Neural progenitor cell (in vitro differentiated cells): Measurements from ENCODE around the gene PRKCE. TPM values are rescaled to one million over a fixed set of nuclear protein-coding genes. Genes with fewer than 3 reads are reported as not detected.

Source experiments
- DNase-seq: peaks from one replicate; pipeline ENCODE4 v3.0.0-alpha.2; 2016; ENCODE audit warnings: low spot score
- H2AFZ ChIP-seq: fragments of 200-600 bp; sonication (generic); replicated peaks from 2 replicates; pipeline ENCODE4 v1.6.1; 2016; ENCODE audit warnings: antibody characterized with exemption
- H3F3A ChIP-seq: fragments of 200-600 bp; sonication (generic); 2 replicates; pipeline ENCODE4 v1.6.1; 2016; ENCODE audit warnings: antibody characterized with exemption, low read depth
- H3K27ac ChIP-seq: fragments of 200-600 bp; sonication (generic); 2 replicates; pipeline ENCODE4 v1.5.1; 2016; ENCODE audit warnings: mild to moderate bottlenecking
- H3K27me3 ChIP-seq: fragments of 200-600 bp; sonication (generic); 2 replicates; pipeline ENCODE4 v1.6.1; 2016; ENCODE audit warnings: mild to moderate bottlenecking, moderate library complexity
- H3K36me3 ChIP-seq: fragments of 200-600 bp; sonication (generic); 2 replicates; pipeline ENCODE4 v1.5.1; 2016
- H3K4me1 ChIP-seq: fragments of 200-600 bp; sonication (generic); 2 replicates; pipeline ENCODE4 v1.6.1; 2016; ENCODE audit warnings: mixed run types
- H3K4me2 ChIP-seq: fragments of 200-600 bp; sonication (generic); 2 replicates; pipeline ENCODE4 v1.6.1; 2016
- H3K4me3 ChIP-seq: fragments of 200-600 bp; sonication (generic); 2 replicates; pipeline ENCODE4 v1.5.1; 2016
- H3K79me2 ChIP-seq: fragments of 200-600 bp; sonication (generic); 2 replicates; pipeline ENCODE4 v1.6.1; 2016; ENCODE audit warnings: low read depth
- H3K9ac ChIP-seq: fragments of 200-600 bp; sonication (generic); 2 replicates; pipeline ENCODE4 v1.6.1; 2016
- H3K9me3 ChIP-seq: fragments of 200-600 bp; sonication (generic); 2 replicates; pipeline ENCODE4 v1.5.1; 2016; ENCODE audit warnings: low read depth
- H4K20me1 ChIP-seq: fragments of 200-600 bp; sonication (generic); 2 replicates; pipeline ENCODE4 v1.6.1; 2016; ENCODE audit warnings: low read depth
- H3K27ac Mint-ChIP-seq: 3 replicates; pipeline ENCODE4 v1.8.0; 2021; ENCODE audit warnings: mixed read lengths
- H3K27me3 Mint-ChIP-seq: 2 replicates; pipeline ENCODE4 v1.8.0; 2022; ENCODE audit warnings: low read depth, mild to moderate bottlenecking, inconsistent platforms, moderate library complexity, mixed read lengths; ENCODE audit not compliant: insufficient read depth
- H3K36me3 Mint-ChIP-seq: 3 replicates; pipeline ENCODE4 v1.8.0; 2021; ENCODE audit warnings: mixed read lengths
- H3K4me1 Mint-ChIP-seq: 3 replicates; pipeline ENCODE4 v1.8.0; 2021; ENCODE audit warnings: mixed read lengths
- H3K4me3 Mint-ChIP-seq: 3 replicates; pipeline ENCODE4 v1.8.0; 2021; ENCODE audit warnings: mild to moderate bottlenecking, moderate library complexity, mixed read lengths
- H3K9me3 Mint-ChIP-seq: 3 replicates; pipeline ENCODE4 v1.8.0; 2020; ENCODE audit warnings: mixed read lengths
- CTCF ChIP-seq: fragments of 200-600 bp; sonication (generic); IDR thresholded peaks from 2 replicates; pipeline ENCODE4 v1.5.1; 2017; ENCODE audit warnings: antibody characterized with exemption, mild to moderate bottlenecking
- EZH2 ChIP-seq: fragments of 200-600 bp; sonication (generic); IDR thresholded peaks from 2 replicates; pipeline ENCODE4 v1.6.1; 2017; ENCODE audit warnings: antibody characterized with exemption, mild to moderate bottlenecking, moderate library complexity
- EZH2phosphoT487 ChIP-seq: fragments of 200-600 bp; sonication (generic); IDR thresholded peaks from 2 replicates; pipeline ENCODE4 v1.6.1; 2017; ENCODE audit warnings: antibody characterized with exemption
- total RNA-seq: library from RNA; depleted of rRNA; stranded (reverse); fragments of >200 nt; gene quantifications from 2 replicates; pipeline ENCODE4 v1.2.3, GENCODE V29; 2015; ENCODE audit warnings: low replicate concordance

Gene PRKCE
- total RNA-seq, 1 donor from 2014 or later = 4.1 TPM

DNA sequence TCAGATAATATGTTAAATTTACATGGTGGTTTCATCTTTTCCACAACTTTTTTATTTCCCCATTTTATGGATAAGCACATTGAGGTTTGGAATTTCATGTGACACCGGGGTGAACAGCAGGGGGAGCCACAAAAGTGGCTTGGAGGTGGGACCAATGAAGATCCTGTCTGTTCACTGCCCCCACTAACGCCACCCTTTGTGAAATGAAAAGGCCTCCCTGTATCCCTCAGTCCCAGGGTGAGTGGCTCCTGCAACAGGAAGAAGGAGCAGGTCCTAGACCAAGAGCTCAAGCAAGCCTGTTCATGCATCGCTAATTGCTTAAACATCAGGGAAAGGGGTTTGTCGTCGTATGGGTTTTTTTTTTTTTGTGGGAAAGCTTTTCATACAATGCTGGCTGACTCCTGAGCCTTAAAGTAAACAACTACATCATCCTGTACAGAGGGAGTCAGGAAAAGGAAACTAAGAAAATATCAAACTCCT lies 377.9 kb downstream of the PRKCE start:
- H3K4me1 Mint-ChIP-seq = peaks cover 4% of the 10 kb centered on the region
- peaks cover 2% of the 10 kb centered on the region for H3K36me3 Mint-ChIP-seq
- Histone ChIP-seq H2AFZ (no peak overlapping the region), H3K9ac (no peak overlapping the region), H3K4me3 (no peak overlapping the region), H3F3A (peaks cover 7% of the 10 kb centered on the region), H3K27ac (no peak overlapping the region), H4K20me1 (no peaks in the 10 kb centered on the region), H3K27me3 (no peaks in the 10 kb centered on the region), H3K4me1 (peaks cover 11% of the 10 kb centered on the region), H3K4me2 (peak overlapping the region; percentile 9), H3K79me2 (no peaks in the 10 kb centered on the region), H3K9me3 (no peaks in the 10 kb centered on the region), H3K36me3 (no peaks in the 10 kb centered on the region)
- TF ChIP-seq EZH2phosphoT487 (no peak), CTCF (peak; percentile 37)
- H3K27me3 Mint-ChIP-seq = peaks cover 4% of the 10 kb centered on the region
- no peak overlapping the region for H3K4me3 Mint-ChIP-seq
- peak; percentile 37 for DNase-seq
- H3K9me3 Mint-ChIP-seq = no peaks in the 10 kb centered on the region
- H3K27ac Mint-ChIP-seq = no peak overlapping the region

DNA sequence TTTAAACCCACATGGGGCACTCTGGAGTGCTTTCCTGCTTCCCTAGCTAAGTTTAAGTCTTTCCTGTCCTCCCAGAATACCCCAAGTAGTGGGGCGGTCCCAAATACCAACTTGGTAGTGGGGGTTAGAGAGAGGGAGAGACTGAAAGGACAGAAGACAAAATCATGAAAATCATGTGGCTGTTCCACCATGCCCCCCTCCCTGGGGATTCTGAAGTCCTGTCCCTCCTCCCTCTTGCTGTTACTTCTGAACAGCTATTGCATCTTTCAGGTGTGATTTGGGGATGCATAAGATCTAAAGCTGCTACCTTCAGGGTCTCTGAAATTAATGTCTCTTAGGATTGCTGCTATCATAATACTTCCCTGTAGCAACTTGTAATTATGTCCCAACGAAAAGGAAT lies 378.9 kb downstream of the PRKCE start:
- peaks cover 2% of the 10 kb centered on the region for H3K36me3 Mint-ChIP-seq
- Histone ChIP-seq H3K9me3 (no peaks in the 10 kb centered on the region), H4K20me1 (no peaks in the 10 kb centered on the region), H3K36me3 (no peaks in the 10 kb centered on the region), H3K27ac (no peak overlapping the region), H2AFZ (no peak overlapping the region), H3F3A (peaks cover 7% of the 10 kb centered on the region), H3K79me2 (no peaks in the 10 kb centered on the region), H3K4me1 (peaks cover 11% of the 10 kb centered on the region), H3K9ac (no peak overlapping the region), H3K4me3 (no peak overlapping the region), H3K27me3 (no peaks in the 10 kb centered on the region), H3K4me2 (no peak overlapping the region)
- TF ChIP-seq EZH2phosphoT487 = no peak
- TF ChIP-seq EZH2 = no peak
- no peak for TF ChIP-seq CTCF
- no peak for DNase-seq
- no peak overlapping the region for H3K4me3 Mint-ChIP-seq
- H3K27ac Mint-ChIP-seq = no peak overlapping the region
- no peaks in the 10 kb centered on the region for H3K9me3 Mint-ChIP-seq
- H3K4me1 Mint-ChIP-seq = no peaks in the 10 kb centered on the region
- peaks cover 4% of the 10 kb centered on the region for H3K27me3 Mint-ChIP-seq

DNA sequence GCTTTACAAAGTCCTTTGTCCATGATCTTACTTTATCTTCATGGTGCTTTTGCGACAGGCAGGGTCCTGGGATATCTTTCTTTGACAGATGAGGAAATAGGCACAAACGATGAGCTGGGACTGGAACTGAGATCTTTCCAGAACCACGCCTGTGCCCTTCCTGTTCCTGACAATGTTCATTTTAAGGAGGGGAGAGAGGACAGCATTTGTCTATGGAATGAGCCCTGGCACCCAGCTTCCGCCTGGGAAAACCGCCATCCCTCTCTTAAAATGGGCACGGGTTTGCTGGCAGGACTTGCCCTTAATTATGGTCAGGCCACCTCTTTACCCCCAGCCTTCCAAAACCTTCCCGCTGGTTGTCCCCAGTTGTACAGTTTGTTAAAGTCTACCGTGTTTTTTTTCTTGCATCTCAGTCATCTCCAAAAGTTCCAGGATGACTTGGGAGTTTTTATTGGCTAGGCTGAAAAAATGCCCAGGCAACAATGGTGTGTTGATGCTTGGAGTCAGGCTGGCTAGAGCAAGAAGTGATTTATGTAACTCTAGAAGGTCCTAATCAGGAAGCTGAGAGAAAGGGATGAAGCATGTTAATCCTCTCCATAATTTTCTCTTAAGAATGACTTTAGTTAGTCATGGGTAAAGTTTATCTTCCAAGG lies 380.8 kb downstream of the PRKCE start:
- peaks cover 7% of the 10 kb centered on the region for H3F3A ChIP-seq
- H4K20me1 ChIP-seq = no peaks in the 10 kb centered on the region
- H3K4me2 ChIP-seq = no peak overlapping the region
- no peaks in the 10 kb centered on the region for H3K27me3 ChIP-seq
- H3K79me2 ChIP-seq = no peaks in the 10 kb centered on the region
- no peak overlapping the region for H2AFZ ChIP-seq
- H3K36me3 Mint-ChIP-seq = peaks cover 2% of the 10 kb centered on the region
- H3K9me3 ChIP-seq = no peaks in the 10 kb centered on the region
- no peak overlapping the region for H3K27ac ChIP-seq
- DNase-seq = no peak
- H3K9ac ChIP-seq = no peak overlapping the region
- H3K27me3 Mint-ChIP-seq = peaks cover 4% of the 10 kb centered on the region
- H3K27ac Mint-ChIP-seq = no peak overlapping the region
- no peaks in the 10 kb centered on the region for H3K4me1 Mint-ChIP-seq
- H3K4me3 ChIP-seq = no peak overlapping the region
- no peak overlapping the region for H3K4me3 Mint-ChIP-seq
- peaks cover 11% of the 10 kb centered on the region for H3K4me1 ChIP-seq
- H3K9me3 Mint-ChIP-seq = no peaks in the 10 kb centered on the region
- TF ChIP-seq CTCF = no peak
- no peaks in the 10 kb centered on the region for H3K36me3 ChIP-seq
